B cell (primary cell): ENCODE measurements around the gene ARV1. TPM values are rescaled to one million over a fixed set of nuclear protein-coding genes. Genes with fewer than 3 reads are reported as not detected.

ENCODE experiments used
- ATAC-seq: fragments of 200-7000 bp; cut with Tn5 transposase; one replicate; pipeline ENCODE4 v1.10.0; 2021; ENCODE audit warnings: low read depth, mild to moderate bottlenecking, moderate number of reproducible peaks, moderate library complexity
- CTCF ChIA-PET: fragments of 350-600 bp; sonication (Branson Sonifier 250); formaldehyde crosslinking; loops from one replicate; lab custom pipeline; 2021; ENCODE audit warnings: antibody characterized with exemption, inconsistent platforms; lab: Charles Lee
- POLR2A ChIA-PET: fragments of 350-600 bp; sonication (Branson Sonifier 250); formaldehyde crosslinking; loops from one replicate; lab custom pipeline; 2021; ENCODE audit warnings: antibody characterized with exemption; lab: Charles Lee
- DNase-seq: peaks from one replicate; pipeline ENCODE4 v3.0.0; 2013
- H2AFZ ChIP-seq: 2 replicates; pipeline ENCODE4 v1.6.1; 2012; ENCODE audit warnings: mild to moderate bottlenecking, low read depth, low read length; ENCODE audit not compliant: insufficient read depth, poor library complexity, severe bottlenecking
- H3K27ac ChIP-seq, 2 donors: 1 replicate in 1 of 2; 2 replicates in 1 of 2; pipeline ENCODE4 v1.5.1; 2012 to 2013; ENCODE audit warnings: low read length in 2 of 2, mild to moderate bottlenecking in 2 of 2, moderate library complexity in 1 of 2
- H3K27me3 ChIP-seq, 4 experiments: fragments of 200-600 bp in 1 of 4; sonication (generic) in 1 of 4; replicated peaks in 1 of 4; 1 replicate in 2 of 4; 2 replicates in 2 of 4; pipeline versions ENCODE4 v1.6.1 to v1.7.0; 2013 to 2016; ENCODE audit warnings: low read length in 3 of 4, mild to moderate bottlenecking in 2 of 4, mixed read lengths in 1 of 4, moderate library complexity in 1 of 4; ENCODE audit not compliant: insufficient read depth in 4 of 4, control insufficient read depth in 3 of 4; ENCODE audit errors: control extremely low read depth in 1 of 4
- H3K36me3 ChIP-seq, 2 experiments: replicated peaks in 1 of 2; 1 replicate in 1 of 2; 2 replicates in 1 of 2; pipeline versions ENCODE4 v1.6.1 to v1.7.1; 2013; ENCODE audit warnings: low read length in 1 of 2; ENCODE audit not compliant: insufficient read depth in 2 of 2, control insufficient read depth in 1 of 2; ENCODE audit errors: control extremely low read depth in 1 of 2, extremely low read depth in 1 of 2
- H3K4me1 ChIP-seq, 2 donors: fragments of 200-600 bp in 1 of 2; sonication (generic) in 1 of 2; 1 replicate in 1 of 2; 2 replicates in 1 of 2; pipeline versions ENCODE4 v1.5.1 to v1.6.1; 2013 to 2017; ENCODE audit warnings: low read length in 2 of 2; ENCODE audit not compliant: control insufficient read depth in 2 of 2, insufficient read depth in 2 of 2
- H3K4me2 ChIP-seq: replicated peaks from 2 replicates; pipeline ENCODE3; 2012; ENCODE audit warnings: mild to moderate bottlenecking, low read depth, low read length; ENCODE audit not compliant: poor library complexity, severe bottlenecking
- H3K4me3 ChIP-seq, 5 experiments: fragments of 200-600 bp in 1 of 5; sonication (generic) in 1 of 5; 1 replicate in 3 of 5; 2 replicates in 2 of 5; pipeline versions ENCODE4 v1.5.1 to v1.7.0; 2011 to 2016; ENCODE audit warnings: low read length in 4 of 5, mild to moderate bottlenecking in 4 of 5, low read depth in 2 of 5, control low read depth in 1 of 5, moderate library complexity in 1 of 5; ENCODE audit not compliant: insufficient read depth in 1 of 5; ENCODE audit errors: control extremely low read depth in 1 of 5, extremely low read depth in 1 of 5
- H3K79me2 ChIP-seq: fragments of 200-600 bp; sonication (generic); one replicate; pipeline ENCODE4 v1.6.0; 2016; ENCODE audit warnings: low read length; ENCODE audit not compliant: control insufficient read depth, insufficient read depth
- H3K9ac ChIP-seq: fragments of 200-600 bp; sonication (generic); 2 replicates; pipeline ENCODE4 v1.6.1; 2017; ENCODE audit warnings: mild to moderate bottlenecking, low read length, moderate library complexity
- H3K9me3 ChIP-seq, 3 donors: one replicate each; pipeline versions ENCODE4 v1.6.1 to v1.7.1; 2013; ENCODE audit warnings: low read length in 2 of 3; ENCODE audit not compliant: control insufficient read depth in 2 of 3, insufficient read depth in 1 of 3; ENCODE audit errors: control extremely low read depth in 1 of 3
- H4K20me1 ChIP-seq: 2 replicates; pipeline ENCODE4 v1.6.0; 2012; ENCODE audit warnings: mild to moderate bottlenecking, low read length; ENCODE audit not compliant: insufficient read depth, control insufficient read depth, poor library complexity, severe bottlenecking
- H3K27ac Mint-ChIP-seq: one replicate; pipeline ENCODE4 v1.8.0; 2021; ENCODE audit warnings: mixed read lengths
- H3K27me3 Mint-ChIP-seq: one replicate; pipeline ENCODE4 v1.8.0; 2021; ENCODE audit warnings: mixed read lengths
- H3K4me1 Mint-ChIP-seq: one replicate; pipeline ENCODE4 v1.8.0; 2021; ENCODE audit warnings: mixed read lengths
- H3K4me3 Mint-ChIP-seq: one replicate; pipeline ENCODE4 v1.8.0; 2021; ENCODE audit warnings: mixed read lengths
- H3K9me3 Mint-ChIP-seq: one replicate; pipeline ENCODE4 v1.8.0; 2022; ENCODE audit warnings: mixed read lengths; ENCODE audit not compliant: insufficient read depth
- CTCF ChIP-seq: fragments of 200-600 bp; IDR thresholded peaks from one replicate; pipeline ENCODE4 v1.8.0; 2022; ENCODE audit warnings: antibody characterized with exemption, mild to moderate bottlenecking
- EZH2 ChIP-seq: IDR thresholded peaks from 2 replicates; pipeline ENCODE4 v1.6.1; 2012; ENCODE audit warnings: borderline replicate concordance, low read depth, mild to moderate bottlenecking, moderate library complexity, low read length; ENCODE audit not compliant: insufficient read depth, poor library complexity, severe bottlenecking
- WGBS: methylation state at CpG from one replicate; pipeline ENCODE4 v1.1.5; 2013; ENCODE audit warnings: missing lambda C conversion rate; ENCODE audit not compliant: insufficient coverage; 5-methylcytosine and 5-hydroxymethylcytosine counted together
- intact Hi-C: fragments of 100-400 bp; cut with micrococcal nuclease; formaldehyde crosslinking; loops from one replicate; pipeline ENCODE4 v1.10.0; 2022
- polyA plus RNA-seq: library from polyadenylated mRNA; depleted of rRNA; stranded (reverse); fragments of >200 nt; gene quantifications from 2 replicates; pipeline ENCODE4 v1.2.3, GENCODE V29; 2012
- total RNA-seq, 2 donors: library from RNA; stranded (reverse); fragments of 120-200 nt in 1 of 2; gene quantifications; 1 replicate in 1 of 2; 2 replicates in 1 of 2; pipeline versions ENCODE4 v1.2.3 to v1.2.4, GENCODE V29; 2013 to 2022

The ARV1 gene
- total and polyA plus RNA-seq, 2 donors (not counting 1 experiment from before 2014, with no cell fraction given) = 10.7 to 11.6 TPM

GRCh38 chr1:231029841-231030240 lies 50.9 kb downstream of the ARV1 start:
- intact Hi-C loops = no loop called here
- H3K4me3 Mint-ChIP-seq = no peak overlapping the region

GRCh38 chr1:231032963-231033362 lies 54.1 kb downstream of the ARV1 start:
- intact Hi-C loops = no loop called here
- no peaks in the 10 kb centered on the region for H3K9me3 ChIP-seq
- H3K4me1 ChIP-seq = peaks cover 0 to 9% of the 10 kb centered on the region in 2 donors
- TF ChIP-seq CTCF (no peak), EZH2 (no peak)
- H3K27me3 Mint-ChIP-seq = peaks cover 3% of the 10 kb centered on the region
- no peak for ATAC-seq
- H4K20me1 ChIP-seq = no peaks in the 10 kb centered on the region
- no peak for DNase-seq
- POLR2A ChIA-PET = no interaction called here
- no peak overlapping the region for H2AFZ ChIP-seq
- no peak overlapping the region for H3K27ac ChIP-seq
- H3K4me3 Mint-ChIP-seq = no peak overlapping the region
- no peaks in the 10 kb centered on the region for H3K36me3 ChIP-seq
- CTCF ChIA-PET = interaction anchor here (0.6 kb wide), 1 partner anchor 181 kb away, joined by 3 read pairs; no protein-coding TSS in a partner anchor
- H3K27ac Mint-ChIP-seq = no peak overlapping the region
- no peak overlapping the region for H3K9ac ChIP-seq
- no peak overlapping the region for H3K4me2 ChIP-seq
- peaks cover 17% of the 10 kb centered on the region for H3K4me1 Mint-ChIP-seq
- no peak overlapping the region for H3K4me3 ChIP-seq
- H3K27me3 ChIP-seq = peaks cover 0 to 6% (median 1%) of the 10 kb centered on the region in 4 experiments
- 18% methylated on average over 6 of the region's 7 CpGs for WGBS
- H3K79me2 ChIP-seq = peaks cover 13% of the 10 kb centered on the region
- H3K9me3 Mint-ChIP-seq = no peaks in the 10 kb centered on the region

More at GRCh38 chr1:231029841-231030240, 50.9 kb downstream of the ARV1 start:
- ATAC-seq (no peak), DNase-seq (no peak)
- Mint-ChIP-seq H3K9me3 (no peaks in the 10 kb centered on the region), H3K27me3 (no peaks in the 10 kb centered on the region), H3K4me1 (peaks cover 7% of the 10 kb centered on the region), H3K27ac (no peak overlapping the region)
- H3K79me2 ChIP-seq = peaks cover 12% of the 10 kb centered on the region
- H3K36me3 ChIP-seq = no peaks in the 10 kb centered on the region
- WGBS = 92% methylated on average over 6 of the region's 6 CpGs
- H3K9me3 ChIP-seq = no peaks in the 10 kb centered on the region
- no peak overlapping the region for H3K4me2 ChIP-seq
- no peaks in the 10 kb centered on the region for H4K20me1 ChIP-seq
- ChIA-PET POLR2A (no interaction called here), CTCF (interaction anchor here (1.4 kb wide), 1 partner anchor 15 kb away, joined by 3 read pairs; no protein-coding TSS in a partner anchor)
- no peak overlapping the region for H3K27ac ChIP-seq
- no peak overlapping the region for H3K4me3 ChIP-seq
- TF ChIP-seq CTCF (no peak), EZH2 (no peak)
- H3K4me1 ChIP-seq = peaks cover 0 to 3% of the 10 kb centered on the region in 2 donors
- H3K27me3 ChIP-seq = no peaks in the 10 kb centered on the region
- no peak overlapping the region for H2AFZ ChIP-seq
- H3K9ac ChIP-seq = no peak overlapping the region
